Neural cell (in vitro differentiated cells): ENCODE measurements around the gene KRT36.

Experiments used
- CTCF ChIP-seq: fragments of 450-650 bp; IDR thresholded peaks from 2 replicates; pipeline ENCODE4 v1.5.1; 2014; ENCODE audit warnings: antibody characterized with exemption, mild to moderate bottlenecking, moderate library complexity; ENCODE audit not compliant: poor library complexity, severe bottlenecking
- EP300 ChIP-seq: fragments of 450-650 bp; conservative IDR thresholded peaks from 2 replicates; pipeline ENCODE4 v1.6.1; 2014; ENCODE audit warnings: antibody characterized with exemption, mild to moderate bottlenecking, moderate library complexity; ENCODE audit not compliant: poor library complexity, severe bottlenecking
- EZH2 ChIP-seq: fragments of 200-600, 300-800 bp; shearing (Covaris generic), sonication (generic); IDR thresholded peaks from 2 replicates; pipeline ENCODE4 v1.6.1; 2014; ENCODE audit warnings: antibody characterized with exemption, low read length, borderline replicate concordance, mild to moderate bottlenecking; ENCODE audit not compliant: insufficient read depth, poor library complexity, severe bottlenecking
- MXI1 ChIP-seq: fragments of 450-650 bp; conservative IDR thresholded peaks from 2 replicates; pipeline ENCODE4 v1.6.1; 2014; ENCODE audit warnings: antibody characterized with exemption, mild to moderate bottlenecking; ENCODE audit not compliant: poor library complexity, severe bottlenecking
- POLR2AphosphoS5 ChIP-seq: IDR thresholded peaks from 2 replicates; pipeline ENCODE4 v1.6.1; 2012
- RAD21 ChIP-seq: fragments of 450-650 bp; conservative IDR thresholded peaks from 2 replicates; pipeline ENCODE4 v1.6.1; 2014; ENCODE audit warnings: antibody characterized with exemption, mild to moderate bottlenecking, moderate library complexity
- SMC3 ChIP-seq: fragments of 450-650 bp; conservative IDR thresholded peaks from 2 replicates; pipeline ENCODE4 v1.6.1; 2014; ENCODE audit warnings: antibody characterized with exemption, mild to moderate bottlenecking, moderate library complexity; ENCODE audit not compliant: poor library complexity
- TAF1 ChIP-seq: IDR thresholded peaks from 2 replicates; pipeline ENCODE4 v1.6.1; 2012; ENCODE audit warnings: low read depth

- TF ChIP-seq POLR2AphosphoS5 (no peak), CTCF (no peak), EP300 (no peak), TAF1 (no peak), RAD21 (no peak), EZH2 (no peak), SMC3 (no peak), MXI1 (no peak)
Observed at GRCh38 chr17:41492771-41493170, 3.1 kb upstream of the KRT36 start.
